OCI-LY7 (cell line): ENCODE measurements around the gene VAT1L. TPM values are rescaled to one million over a fixed set of nuclear protein-coding genes. Genes with fewer than 3 reads are reported as not detected.

ENCODE experiments used
- BruUV-seq: library from RNA; stranded (reverse); fragments of 400-500 nt; replicated peaks from 2 replicates; lab custom pipeline; 2021; lab: Mats Ljungman, UMichigan
- CTCF ChIA-PET: fragments of 300-600 bp; sonication (Branson Sonifier 250); formaldehyde crosslinking; loops from one replicate; lab custom pipeline; 2022; ENCODE audit warnings: antibody characterized with exemption; ENCODE audit not compliant: unreplicated experiment; lab: Charles Lee
- POLR2A ChIA-PET: fragments of 300-600 bp; sonication (Branson Sonifier 250); formaldehyde crosslinking; loops from one replicate; lab custom pipeline; 2022; ENCODE audit warnings: antibody characterized with exemption; lab: Charles Lee
- DNase-seq: peaks from one replicate; pipeline ENCODE4 v3.0.0-alpha.2; 2015; ENCODE audit warnings: low spot score
- H2AFZ ChIP-seq: fragments of 200-600 bp; sonication (generic), shearing (Covaris generic); 2 replicates; pipeline ENCODE4 v1.6.1; 2014; ENCODE audit warnings: mild to moderate bottlenecking, antibody characterized with exemption, low read length, moderate library complexity
- H3K27ac ChIP-seq: fragments of 200-600 bp; sonication (generic); 2 replicates; pipeline ENCODE4 v1.5.1; 2014; ENCODE audit warnings: mixed run types, low read depth, mild to moderate bottlenecking, moderate library complexity, low read length, inconsistent platforms; ENCODE audit not compliant: poor library complexity, severe bottlenecking
- H3K36me3 ChIP-seq: fragments of 200-600 bp; sonication (generic); 2 replicates; pipeline ENCODE4 v1.6.1; 2014; ENCODE audit warnings: mild to moderate bottlenecking, antibody characterized with exemption, low read length, moderate library complexity, mixed read lengths; ENCODE audit not compliant: insufficient read depth
- H3K4me1 ChIP-seq: fragments of 200-600 bp; sonication (generic); 2 replicates; pipeline ENCODE4 v1.5.1; 2014; ENCODE audit warnings: mild to moderate bottlenecking, low read length; ENCODE audit not compliant: insufficient read depth, poor library complexity, severe bottlenecking
- H3K4me2 ChIP-seq: fragments of 200-600 bp; sonication (generic); 2 replicates; pipeline ENCODE4 v1.6.1; 2014; ENCODE audit warnings: mild to moderate bottlenecking, low read length
- H3K4me3 ChIP-seq: fragments of 200-600 bp; sonication (generic); 2 replicates; pipeline ENCODE4 v1.5.1; 2014; ENCODE audit warnings: mild to moderate bottlenecking, low read depth, low read length; ENCODE audit not compliant: poor library complexity, severe bottlenecking
- H3K79me2 ChIP-seq: fragments of 200-600 bp; sonication (generic); 2 replicates; pipeline ENCODE4 v1.6.1; 2016; ENCODE audit warnings: low read depth, mild to moderate bottlenecking, low read length, moderate library complexity, mixed read lengths; ENCODE audit not compliant: insufficient read depth
- H3K9me2 ChIP-seq: fragments of 200-600 bp; sonication (generic); 2 replicates; pipeline ENCODE4 v1.6.1; 2016; ENCODE audit warnings: mild to moderate bottlenecking, low read length, mixed read lengths; ENCODE audit not compliant: insufficient read depth
- H3K9me3 ChIP-seq: fragments of 200-600 bp; sonication (generic); 2 replicates; pipeline ENCODE4 v1.6.1; 2014; ENCODE audit warnings: mild to moderate bottlenecking, mixed run types, low read length, mixed read lengths
- H4K20me1 ChIP-seq: fragments of 200-600 bp; sonication (generic); 2 replicates; pipeline ENCODE4 v1.6.1; 2014; ENCODE audit warnings: mild to moderate bottlenecking, antibody characterized with exemption, low read length, moderate library complexity, mixed read lengths; ENCODE audit not compliant: insufficient read depth
- CTCF ChIP-seq: fragments of 200-600 bp; sonication (generic); conservative IDR thresholded peaks from 2 replicates; pipeline ENCODE4 v1.5.1; 2014; ENCODE audit warnings: mild to moderate bottlenecking, antibody characterized with exemption, low read length, moderate library complexity, mixed read lengths
- EZH2phosphoT487 ChIP-seq: fragments of 200-600 bp; sonication (generic); IDR thresholded peaks from 2 replicates; pipeline ENCODE4 v1.6.1; 2018; ENCODE audit warnings: low read depth, borderline replicate concordance, mild to moderate bottlenecking, mixed run types, antibody characterized with exemption, low read length, moderate library complexity, mixed read lengths
- intact Hi-C: fragments of 100-400 bp; cut with micrococcal nuclease; formaldehyde crosslinking; loops from one replicate; pipeline ENCODE4 v1.10.0; 2022; ENCODE audit not compliant: unreplicated experiment
- total RNA-seq, 2 experiments: library from RNA; depleted of rRNA in 1 of 2; stranded (reverse); fragments of >200 nt in 1 of 2; shearing (Covaris generic) in 1 of 2; gene quantifications; 2 replicates each; pipeline ENCODE4 v1.2.3, GENCODE V29; 2014 to 2022

The VAT1L gene
- total RNA-seq, 2 experiments from 2014 or later = not detected

GRCh38 chr16:77874347-77874746 is 86.0 kb downstream of the VAT1L start:
- Histone ChIP-seq H3K4me1 (no peaks in the 10 kb centered on the region), H4K20me1 (no peaks in the 10 kb centered on the region), H3K4me3 (no peak overlapping the region), H3K9me2 (no peaks in the 10 kb centered on the region), H3K9me3 (no peaks in the 10 kb centered on the region), H3K4me2 (no peak overlapping the region), H3K36me3 (no peaks in the 10 kb centered on the region), H3K79me2 (no peaks in the 10 kb centered on the region), H3K27ac (no peak overlapping the region), H2AFZ (no peak overlapping the region)
- ChIA-PET POLR2A (no interaction called here), CTCF (interaction anchor here (1.0 kb wide), 1 partner anchor 79 kb away, joined by 4 read pairs; no protein-coding TSS in a partner anchor)
- BruUV-seq = no TSS peak
- intact Hi-C loops = no loop called here
- TF ChIP-seq CTCF = no peak
- TF ChIP-seq EZH2phosphoT487 = no peak
- DNase-seq = no peak

- CTCF ChIA-PET = no interaction called here
- Histone ChIP-seq H4K20me1 (no peaks in the 10 kb centered on the region), H3K4me3 (no peak overlapping the region)
Observed at GRCh38 chr16:77876776-77877175, 88.4 kb downstream of the VAT1L start.

More at GRCh38 chr16:77876776-77877175, 88.4 kb downstream of the VAT1L start:
- no peak overlapping the region for H2AFZ ChIP-seq
- H3K4me1 ChIP-seq = no peaks in the 10 kb centered on the region
- H3K79me2 ChIP-seq = no peaks in the 10 kb centered on the region
- no peaks in the 10 kb centered on the region for H3K36me3 ChIP-seq
- intact Hi-C loops = no loop called here
- no peak for DNase-seq
- POLR2A ChIA-PET = no interaction called here
- no peaks in the 10 kb centered on the region for H3K9me2 ChIP-seq
- TF ChIP-seq EZH2phosphoT487 (no peak), CTCF (no peak)
- H3K4me2 ChIP-seq = no peak overlapping the region
- no peak overlapping the region for H3K27ac ChIP-seq
- H3K9me3 ChIP-seq = no peaks in the 10 kb centered on the region
- no TSS peak for BruUV-seq
